ENCODE results near the gene FBXL20. TPM values are rescaled to one million over a fixed set of nuclear protein-coding genes. Genes with fewer than 3 reads are reported as not detected.
"Not testable (repeated sequence)": the region's sequence is repeated elsewhere in the genome, so short reads cannot be mapped to it uniquely, and the experiment has no call there.

The FBXL20 gene
- polyA plus RNA-seq, 1 experiment, result 5.7 TPM

- TF ChIP-seq CTCF (IDR thresholded peaks at IDR 0.05; ENCODE audit: low read depth, low read length), result no peak
- POLR2A ChIA-PET, result no interaction called here
- H3K4me3 ChIP-seq (ENCODE audit: low read depth, low read length), result no peak overlapping the region
- H3K9me3 ChIP-seq (ENCODE audit: control insufficient read depth, insufficient read depth, low read length), result no peaks in the 10 kb centered on the region
- H3K27me3 ChIP-seq (ENCODE audit: control insufficient read depth, insufficient read depth, low read length), result no peaks in the 10 kb centered on the region
- CTCF ChIA-PET, result interaction anchor here (1.5 to 2.2 kb wide), 3 partner anchors 14 to 107 kb away, joined by 6 to 11 read pairs (median 7); no protein-coding TSS in a partner anchor
- no peak overlapping the region for H3K27ac ChIP-seq (ENCODE audit: low read depth, low read length)
- DNase-seq (ENCODE audit: low read depth, low spot score), result no peak
Measured at GRCh38 chr17:39351508-39351907, 49.9 kb downstream of the FBXL20 start.

GRCh38 chr17:39349246-39349645, 52.2 kb downstream of the FBXL20 start:
- TF ChIP-seq CTCF (IDR thresholded peaks at IDR 0.05; ENCODE audit: low read depth, low read length), result no peak
- Histone ChIP-seq H3K4me3 (ENCODE audit: low read depth, low read length) (no peak overlapping the region), H3K27ac (ENCODE audit: low read depth, low read length) (no peak overlapping the region), H3K27me3 (ENCODE audit: control insufficient read depth, insufficient read depth, low read length) (no peaks in the 10 kb centered on the region), H3K9me3 (ENCODE audit: control insufficient read depth, insufficient read depth, low read length) (no peaks in the 10 kb centered on the region)
- ChIA-PET CTCF (no interaction called here), POLR2A (no interaction called here)
- no peak for DNase-seq (ENCODE audit: low read depth, low spot score)

GRCh38 chr17:39346863-39347262, 54.6 kb downstream of the FBXL20 start:
- CTCF ChIA-PET; H3K27me3 ChIP-seq (ENCODE audit: control insufficient read depth, insufficient read depth, low read length); H3K27ac ChIP-seq (ENCODE audit: low read depth, low read length); H3K9me3 ChIP-seq (ENCODE audit: control insufficient read depth, insufficient read depth, low read length); POLR2A ChIA-PET; H3K4me3 ChIP-seq (ENCODE audit: low read depth, low read length); DNase-seq (ENCODE audit: low read depth, low spot score): not testable (repeated sequence)

- no peaks in the 10 kb centered on the region for H3K27me3 ChIP-seq (ENCODE audit: control insufficient read depth, insufficient read depth, low read length)
- no peak for TF ChIP-seq CTCF (IDR thresholded peaks at IDR 0.05; ENCODE audit: low read depth, low read length)
- no peak overlapping the region for H3K4me3 ChIP-seq (ENCODE audit: low read depth, low read length)
- ChIA-PET CTCF (interaction anchor here (1.8 kb wide), 1 partner anchor 11 kb away, joined by 4 read pairs; no protein-coding TSS in a partner anchor), POLR2A (no interaction called here)
- H3K27ac ChIP-seq (ENCODE audit: low read depth, low read length), result no peak overlapping the region
- no peaks in the 10 kb centered on the region; the same call in 1 of the 2 replicates for H3K9me3 ChIP-seq (ENCODE audit: control insufficient read depth, insufficient read depth, low read length)
- DNase-seq (ENCODE audit: low read depth, low spot score), result no peak
Measured at GRCh38 chr17:39341541-39341940, 59.9 kb downstream of the FBXL20 start.

GRCh38 chr17:39340731-39341130, 60.7 kb downstream of the FBXL20 start:
- POLR2A ChIA-PET, result no interaction called here

More at GRCh38 chr17:39340731-39341130, 60.7 kb downstream of the FBXL20 start:
- H3K4me3 ChIP-seq (ENCODE audit: low read depth, low read length), result no peak overlapping the region
- DNase-seq (ENCODE audit: low read depth, low spot score), result no peak
- CTCF ChIA-PET, result interaction anchor here (1.8 kb wide), 1 partner anchor 12 kb away, joined by 4 read pairs; no protein-coding TSS in a partner anchor
- H3K27ac ChIP-seq (ENCODE audit: low read depth, low read length), result no peak overlapping the region
- H3K27me3 ChIP-seq (ENCODE audit: control insufficient read depth, insufficient read depth, low read length), result no peaks in the 10 kb centered on the region
- TF ChIP-seq CTCF (IDR thresholded peaks at IDR 0.05; ENCODE audit: low read depth, low read length), result no peak
- H3K9me3 ChIP-seq (ENCODE audit: control insufficient read depth, insufficient read depth, low read length), result no peaks in the 10 kb centered on the region; the same call in 1 of the 2 replicates

All from AG04450 (cell line).